ENCODE data around the gene LCN2.
"Not testable (repeated sequence)": the region's sequence is repeated elsewhere in the genome, so short reads cannot be mapped to it uniquely, and the experiment has no call there.

Gene LCN2

DNA sequence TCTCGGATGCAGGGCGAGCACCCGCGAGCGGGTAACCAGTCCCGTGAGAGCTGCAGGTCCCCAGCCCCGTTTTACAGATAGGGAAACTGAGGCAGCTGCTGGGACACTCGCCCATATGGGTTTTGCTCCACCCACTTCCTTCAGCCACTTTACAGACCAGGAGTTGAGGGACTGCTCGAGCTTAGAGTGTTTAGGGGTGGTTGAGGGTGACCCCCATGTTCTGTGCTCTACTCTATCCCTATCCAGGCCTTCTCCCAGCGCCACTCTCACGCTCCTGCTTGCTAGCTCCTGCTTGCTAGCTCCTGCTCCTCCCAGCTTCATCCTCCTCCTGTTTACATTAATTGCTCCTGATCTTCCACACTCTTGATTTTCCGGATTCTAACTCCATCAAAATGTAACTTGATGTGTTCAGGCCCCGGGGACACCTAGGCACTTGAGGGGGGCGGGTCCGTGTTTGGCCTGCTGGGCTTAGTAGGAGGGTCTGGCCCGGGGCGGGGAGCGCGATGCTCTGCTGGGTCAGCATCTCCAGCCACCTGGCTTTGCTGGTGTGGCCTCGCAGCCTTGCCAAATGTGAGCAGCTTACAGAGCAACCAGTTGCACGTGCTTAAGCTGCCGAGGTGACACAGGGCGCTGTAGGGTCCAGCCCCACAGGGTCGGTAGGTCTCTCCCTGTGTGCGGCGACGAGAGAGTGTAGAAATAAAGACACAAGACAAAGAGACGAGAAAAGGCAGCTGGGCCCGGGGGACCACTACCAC lies 20.2 kb upstream of the LCN2 start:
- no peak for DNase-seq

DNA sequence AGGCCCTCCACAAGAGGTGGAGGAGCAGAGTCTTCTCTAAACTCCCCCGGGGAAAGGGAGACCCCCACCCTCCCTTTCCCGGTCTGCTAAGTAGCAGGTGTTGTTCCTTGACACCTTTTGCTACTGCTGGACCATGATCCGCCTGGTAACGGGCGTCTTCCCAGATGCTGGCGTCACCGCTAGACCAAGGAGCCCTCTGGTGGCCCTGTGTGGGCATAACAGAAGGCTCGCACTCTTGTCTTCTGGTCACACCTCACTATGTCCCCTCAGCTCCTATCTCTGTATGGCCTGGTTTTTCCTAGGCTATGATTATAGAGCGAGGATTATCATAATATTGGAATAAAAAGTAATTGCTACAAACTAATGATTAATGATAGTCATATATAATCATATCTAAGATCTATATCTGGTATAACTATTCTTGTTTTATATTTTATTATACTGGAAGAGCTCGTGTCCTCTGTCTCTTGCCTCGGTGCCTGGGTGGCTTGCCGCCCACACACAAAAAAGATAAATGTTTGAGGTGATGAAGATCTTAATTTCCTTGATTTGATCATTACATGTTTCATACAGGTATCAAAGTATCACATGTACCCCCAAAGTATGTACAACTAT lies 19.2 kb upstream of the LCN2 start:
- DNase-seq: peak in 3 of 6 experiments; percentile 26 to 36 (median 35)

GRCh38 chr9:128130651-128131050 lies 18.6 kb upstream of the LCN2 start:
- not testable (repeated sequence) for DNase-seq

- DNase-seq: not testable (repeated sequence)
These were observed 17.9 kb upstream of the LCN2 start for GRCh38 chr9:128131346-128131745.

DNA sequence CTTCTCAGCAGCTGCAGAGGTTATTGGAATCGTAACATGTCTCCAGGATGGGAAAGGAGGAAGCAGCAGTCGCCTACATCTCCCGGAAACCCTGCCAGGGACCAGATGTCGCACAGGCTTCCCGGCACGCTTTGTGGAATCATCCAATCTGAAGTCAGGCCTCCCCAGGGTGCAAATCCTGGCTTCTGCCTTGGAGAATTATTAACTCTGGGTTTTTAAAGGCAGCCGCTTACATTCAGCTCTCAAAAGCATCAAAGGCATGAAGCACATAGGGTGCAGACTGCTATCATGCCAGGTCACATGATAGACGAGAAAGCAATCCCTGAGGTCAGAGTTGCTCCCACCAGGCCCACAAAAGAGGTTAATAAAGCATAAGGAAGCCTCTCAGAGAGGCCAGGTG lies 17.1 kb upstream of the LCN2 start:
- DNase-seq: not testable (repeated sequence)

DNA sequence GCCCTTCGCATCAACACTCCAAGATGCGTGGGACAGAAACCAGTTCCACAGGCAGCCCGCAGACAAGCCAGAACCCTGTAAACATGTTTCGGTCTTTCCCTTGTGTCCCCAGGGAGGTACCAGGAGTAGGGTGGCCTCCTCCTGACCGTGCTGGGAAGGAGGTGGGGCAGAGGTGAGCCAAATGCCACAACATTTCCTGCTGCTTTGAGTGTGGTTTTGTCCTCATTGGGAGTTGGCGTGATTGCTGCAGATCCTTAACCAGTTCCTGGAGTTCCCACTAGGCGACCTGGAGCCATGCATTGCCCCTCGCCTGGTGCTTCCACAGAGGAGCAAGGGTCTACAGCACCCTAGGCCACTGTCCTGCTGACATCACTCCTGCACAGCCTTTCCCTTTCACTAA lies 13.7 kb upstream of the LCN2 start:
- DNase-seq: not testable (repeated sequence)

- no peak for DNase-seq
These were observed 12.1 kb upstream of the LCN2 start for GRCh38 chr9:128136816-128137793.

DNA sequence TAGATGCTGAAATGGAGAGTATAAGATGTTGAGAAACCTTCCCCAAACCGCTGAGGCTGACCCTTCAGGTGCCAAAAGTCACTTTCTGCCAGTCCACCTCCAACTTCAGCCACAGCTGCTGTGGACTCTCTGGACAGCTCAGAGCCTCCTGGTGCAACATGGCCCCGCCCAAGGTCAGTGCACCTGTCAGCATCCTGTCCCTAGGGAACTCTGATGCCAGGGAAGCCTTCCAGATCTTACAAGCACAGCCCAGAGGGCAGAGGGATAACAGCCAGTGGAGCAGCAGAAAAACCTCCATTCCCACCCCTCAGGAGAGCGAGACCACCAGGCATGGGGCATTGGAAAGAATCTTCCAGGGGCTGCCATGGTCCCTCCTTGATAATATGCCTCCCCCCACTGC lies 11.3 kb upstream of the LCN2 start:
- no peak for DNase-seq

DNA sequence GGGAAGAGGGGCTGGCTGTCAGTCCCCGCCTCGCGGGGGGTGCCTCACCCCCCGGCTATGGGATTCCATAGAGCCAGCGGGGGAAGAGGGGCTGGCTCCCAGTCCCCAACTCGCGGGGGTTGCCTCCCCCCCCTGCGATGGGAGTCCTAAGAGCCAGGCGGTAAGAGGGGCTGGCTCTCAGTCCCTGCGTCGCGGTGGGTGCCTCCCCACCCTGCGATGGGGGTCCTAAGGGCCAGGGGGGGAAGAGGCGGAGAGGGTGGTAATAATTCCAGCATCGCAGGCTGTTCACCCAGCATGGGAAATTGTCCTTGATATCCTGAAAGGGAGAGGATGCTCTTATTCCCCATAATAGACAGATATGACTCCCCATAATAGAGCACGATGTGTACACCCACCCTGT lies 9.6 kb upstream of the LCN2 start:
- DNase-seq: no peak

GRCh38 chr9:128141604-128142003 lies 7.6 kb upstream of the LCN2 start:
- DNase-seq: no peak

DNA sequence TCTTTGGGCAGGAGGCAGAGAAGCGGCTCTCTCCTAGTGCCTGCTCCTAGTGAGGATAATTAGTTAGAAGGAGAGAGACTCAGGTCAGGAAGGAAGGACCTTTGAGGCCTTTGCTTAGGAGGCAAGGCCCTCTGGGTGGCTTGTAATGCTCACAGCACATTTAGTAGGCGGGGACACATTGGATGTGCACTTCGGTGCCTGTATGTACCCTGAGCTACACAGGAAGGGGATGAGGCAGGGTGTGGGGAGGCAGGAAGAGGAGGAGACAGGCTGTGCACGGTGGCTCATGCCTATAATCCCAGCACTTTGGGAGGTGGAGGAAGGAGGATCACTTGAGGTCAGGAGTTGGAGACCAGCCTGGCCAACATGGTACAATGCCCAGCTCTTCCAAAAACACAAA lies 7.2 kb upstream of the LCN2 start:
- peak in 2 of 6 experiments; percentile 24 to 27 for DNase-seq

DNA sequence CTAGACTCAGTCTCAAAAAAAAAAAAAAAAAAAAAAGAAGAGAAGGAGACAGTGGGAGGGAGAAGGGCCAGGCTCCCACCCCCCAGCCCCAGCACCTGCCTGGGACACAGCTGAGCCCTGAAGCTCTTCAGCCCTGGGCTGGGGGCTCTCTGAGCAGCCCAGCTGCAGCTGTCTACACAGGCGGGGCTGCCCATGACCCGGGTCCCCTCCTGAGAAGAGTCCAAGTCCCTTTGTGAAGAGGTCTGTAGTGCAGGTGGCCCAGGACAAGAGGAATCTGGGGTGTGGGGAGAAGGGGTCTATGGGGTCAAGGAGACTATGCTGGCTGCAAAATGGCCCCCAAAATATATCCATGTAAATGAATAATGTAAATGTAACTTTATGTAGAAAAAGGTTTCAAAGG lies 6.7 kb upstream of the LCN2 start:
- DNase-seq: no peak

- no peak for DNase-seq
These were observed 5.6 kb upstream of the LCN2 start for GRCh38 chr9:128143525-128144238.

GRCh38 chr9:128144239-128145181 lies 4.7 kb upstream of the LCN2 start:
- no peak for DNase-seq

- DNase-seq: no peak
These were observed 3.7 kb upstream of the LCN2 start for GRCh38 chr9:128145536-128145935.

DNA sequence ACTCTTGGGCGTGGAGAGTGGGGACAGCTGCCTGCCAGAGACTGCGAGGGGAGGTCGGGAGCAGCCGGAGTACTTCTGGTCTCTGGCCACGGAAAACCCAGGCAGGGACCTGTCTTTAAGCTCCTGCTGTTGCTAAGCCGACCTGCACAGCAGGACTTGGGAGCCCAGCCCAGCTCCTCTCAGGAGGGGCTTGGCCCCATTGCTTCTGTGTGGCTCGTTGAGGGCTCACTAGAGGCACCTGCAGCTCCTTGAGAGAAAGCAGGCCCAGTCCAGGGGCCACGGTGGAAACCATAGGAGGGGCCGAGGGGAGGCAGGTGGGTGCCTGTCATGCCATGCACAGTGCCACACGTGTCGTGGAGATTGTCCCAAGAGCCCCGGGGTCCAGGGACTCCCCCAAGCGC lies 3.3 kb upstream of the LCN2 start:
- DNase-seq: no peak

- no peak for DNase-seq
These were observed 2.6 kb upstream of the LCN2 start for GRCh38 chr9:128146591-128147120.

DNA sequence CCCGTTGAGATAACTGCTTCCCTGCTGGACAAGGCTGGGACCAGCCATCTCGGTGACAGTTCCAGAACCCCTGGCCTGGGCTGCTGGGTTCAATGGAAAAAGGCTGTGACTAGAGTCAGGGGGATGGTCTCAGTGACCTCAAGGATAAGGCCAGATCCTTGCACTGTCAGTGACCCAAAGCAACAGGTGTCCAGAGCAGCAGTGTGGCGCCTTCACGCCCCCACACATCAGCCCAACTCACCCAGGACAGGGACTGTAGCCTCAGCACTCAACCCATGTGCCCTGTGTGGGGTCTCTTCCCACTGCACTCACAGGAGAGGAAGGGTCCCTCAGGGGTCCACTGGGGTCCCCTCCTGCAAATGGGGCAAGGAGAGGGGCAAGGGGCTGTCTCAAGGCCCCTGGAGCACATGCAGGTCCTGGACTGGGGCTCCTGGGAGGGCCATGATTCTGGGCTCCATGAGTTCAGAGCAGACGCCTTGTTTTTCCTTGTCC lies 698 bp upstream of the LCN2 start:
- no peak for DNase-seq

DNA sequence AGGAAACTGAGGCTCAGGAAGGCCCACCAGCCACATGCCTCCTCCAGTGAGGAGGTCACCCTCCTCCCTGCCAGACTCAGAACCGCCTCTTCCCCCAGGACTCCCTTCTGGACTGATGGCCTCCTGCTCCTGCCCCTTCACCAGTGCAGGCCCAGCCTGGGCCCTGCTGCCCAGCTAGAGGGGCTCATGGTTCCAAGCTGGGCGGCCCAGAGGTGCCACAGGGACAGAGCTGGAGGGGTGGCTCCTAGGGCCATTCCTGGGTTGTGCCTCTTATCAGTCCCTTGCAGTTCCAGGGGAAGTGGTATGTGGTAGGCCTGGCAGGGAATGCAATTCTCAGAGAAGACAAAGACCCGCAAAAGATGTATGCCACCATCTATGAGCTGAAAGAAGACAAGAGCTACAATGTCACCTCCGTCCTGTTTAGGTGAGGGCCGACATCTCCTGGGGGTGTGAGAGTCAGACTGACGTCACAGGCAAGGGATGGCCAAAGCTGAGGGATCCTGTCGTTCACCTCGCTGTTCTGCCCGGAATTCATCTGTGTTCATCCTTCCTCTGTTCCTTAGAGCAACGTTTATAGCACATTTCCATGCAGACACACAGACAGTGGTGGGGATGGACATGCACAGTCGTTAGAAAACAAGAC lies 819 bp downstream of the LCN2 start:
- no peak for DNase-seq

DNA sequence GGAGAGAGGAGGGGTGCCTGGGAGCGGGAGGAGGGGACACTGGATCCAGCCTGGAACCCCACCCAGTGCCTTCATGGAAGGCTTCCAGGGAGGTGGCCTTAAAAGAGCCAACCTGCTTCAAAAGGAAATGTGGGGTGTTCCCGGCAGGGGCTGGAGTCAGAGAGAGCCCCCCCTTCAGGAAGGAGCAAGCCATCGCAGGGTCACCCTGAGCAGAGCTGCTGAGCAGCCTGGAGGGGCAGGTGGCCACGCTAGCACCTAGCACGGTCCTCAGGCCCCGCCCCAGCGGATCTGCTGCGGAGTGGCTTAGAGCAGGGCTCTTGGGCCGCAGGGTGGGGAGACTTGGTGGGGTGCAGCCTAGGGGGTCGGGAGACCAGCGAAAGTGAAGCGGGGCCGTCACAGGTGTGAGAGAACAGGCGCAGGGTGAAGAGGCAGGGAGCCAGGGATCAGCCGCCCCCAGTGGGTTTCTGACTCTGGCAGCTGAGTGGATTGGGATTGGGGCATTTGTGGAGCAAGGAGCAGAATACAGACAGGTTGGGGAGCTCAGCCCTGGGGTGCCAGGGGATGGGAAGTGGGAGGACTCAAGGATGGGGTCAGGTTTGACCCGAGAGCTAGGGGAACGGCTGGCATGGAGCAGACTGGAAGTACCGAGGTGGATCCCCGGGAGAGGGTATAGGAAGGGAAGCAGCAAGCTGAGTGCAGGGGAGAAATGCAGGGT lies 1.5 kb downstream of the LCN2 start:
- no peak for DNase-seq

Data from stimulated activated naive CD4-positive, alpha-beta T cell (primary cell).